ENCODE results near the gene WAC.

GRCh38 chr10:28532337-28533185, at the start of gene WAC:
- TF ChIP-seq CTCF (IDR thresholded peaks at IDR 0.05; ENCODE audit: low read depth, low read length) = no peak
- peak; percentile 52 for TF ChIP-seq POLR2A (IDR thresholded peaks at IDR 0.05; ENCODE audit: extremely low read depth, insufficient read length)
- TF ChIP-seq MAX (IDR thresholded peaks at IDR 0.05; ENCODE audit: low read depth, low read length) = peak; percentile 27; the same call in 1 of the 2 replicates
